Loucy (cell line): ENCODE data around the gene LMO2.

Experiments used
- CTCF ChIP-seq: fragments of 200-600 bp; sonication (generic); conservative IDR thresholded peaks from 2 replicates; pipeline ENCODE4 v1.5.1; 2014; ENCODE audit warnings: mild to moderate bottlenecking, antibody characterized with exemption, low read length
- EZH2phosphoT487 ChIP-seq: fragments of 200-600 bp; IDR thresholded peaks from 2 replicates; pipeline ENCODE4 v1.6.1; 2018; ENCODE audit warnings: antibody characterized with exemption, mild to moderate bottlenecking, moderate library complexity, borderline replicate concordance

- TF ChIP-seq CTCF (no peak), EZH2phosphoT487 (no peak)
These were observed 48.6 kb upstream of the LMO2 start for GRCh38 chr11:33940538-33940815.
